NCI-H82 (cell line): ENCODE results near the gene CCDC91.
"Not testable (repeated sequence)": the region's sequence is repeated elsewhere in the genome, so short reads cannot be mapped to it uniquely, and the experiment has no call there.

Source experiments
- DNase-seq: peaks from one replicate; lab custom pipeline; 2025; lab: John Stamatoyannopoulos, UW

Gene CCDC91

DNA sequence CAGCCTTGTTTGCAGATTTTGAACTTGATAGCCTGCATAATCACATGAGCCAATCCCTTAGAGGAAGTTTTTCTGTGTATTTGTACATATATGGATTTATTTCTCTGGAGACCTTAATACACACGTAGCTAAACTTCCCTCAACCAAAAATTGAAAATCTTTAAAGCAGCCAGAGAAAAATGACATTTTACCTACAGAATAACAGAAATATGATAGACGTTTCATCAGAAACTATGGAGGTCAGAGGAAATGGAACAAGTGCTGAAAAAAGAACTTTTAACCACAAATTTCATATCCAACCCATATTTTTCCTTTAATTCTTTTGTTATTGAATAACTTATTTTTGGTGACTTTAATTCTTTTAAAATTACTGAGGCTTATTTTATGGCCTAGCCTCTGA lies 177.7 kb downstream of the CCDC91 start:
- no peak for DNase-seq

DNA sequence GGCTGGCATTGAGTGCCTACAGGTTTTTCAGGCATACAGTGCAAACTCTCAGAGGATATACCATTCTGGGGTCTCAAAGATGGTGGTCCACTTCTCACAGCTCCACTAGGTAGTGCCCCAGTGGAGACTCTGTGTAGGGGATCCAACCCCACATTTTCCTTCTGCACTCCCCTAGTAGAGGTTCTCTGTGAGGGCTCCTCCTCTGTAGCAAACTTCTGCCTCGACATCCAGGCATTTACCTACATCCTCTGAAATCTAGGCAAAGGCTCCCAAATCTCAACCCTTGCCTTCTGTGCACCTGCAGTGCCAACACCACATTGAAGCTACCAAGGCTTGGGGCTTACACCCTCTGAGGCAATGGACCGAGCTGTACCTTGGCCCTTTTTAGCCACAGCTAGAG lies 179.2 kb downstream of the CCDC91 start:
- DNase-seq, result no peak

DNA sequence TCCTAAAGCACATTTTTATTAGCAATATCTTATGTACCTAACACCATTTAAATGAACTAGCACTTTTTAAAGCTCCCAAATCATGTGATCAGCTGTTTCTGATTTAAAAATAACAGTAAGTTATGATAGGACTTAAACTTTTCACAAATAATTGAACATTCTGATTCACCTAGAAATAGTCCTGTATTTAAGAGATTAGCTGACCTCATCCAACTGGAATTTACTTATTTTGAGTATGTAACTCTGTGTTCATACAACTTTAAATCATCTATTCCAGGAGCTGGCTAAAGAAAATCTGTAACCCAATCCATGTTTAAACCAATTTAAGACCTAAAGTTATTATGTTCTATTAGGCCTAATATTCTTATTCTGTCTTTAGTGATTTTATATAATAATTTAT lies 184.3 kb downstream of the CCDC91 start:
- no peak for DNase-seq

DNA sequence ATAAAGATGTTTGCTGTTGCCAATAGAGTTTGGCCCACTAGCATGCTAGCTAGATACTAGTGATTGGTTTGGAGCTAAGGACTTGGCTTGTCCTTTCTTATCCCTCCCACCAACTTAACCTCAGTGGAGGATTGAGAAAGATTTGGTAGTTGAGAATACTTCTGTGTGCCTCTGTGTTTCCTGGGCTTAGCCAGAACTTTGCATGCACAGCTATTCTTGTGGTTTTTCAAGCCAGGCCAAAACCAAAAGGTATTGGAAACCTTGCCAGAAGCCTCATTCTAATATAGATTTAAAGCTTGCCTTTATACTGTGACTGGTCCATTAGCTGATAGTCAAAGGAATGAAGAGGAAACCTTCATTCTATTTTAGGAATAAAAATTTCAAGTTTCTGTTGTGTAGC lies 188.5 kb downstream of the CCDC91 start:
- no peak for DNase-seq

DNA sequence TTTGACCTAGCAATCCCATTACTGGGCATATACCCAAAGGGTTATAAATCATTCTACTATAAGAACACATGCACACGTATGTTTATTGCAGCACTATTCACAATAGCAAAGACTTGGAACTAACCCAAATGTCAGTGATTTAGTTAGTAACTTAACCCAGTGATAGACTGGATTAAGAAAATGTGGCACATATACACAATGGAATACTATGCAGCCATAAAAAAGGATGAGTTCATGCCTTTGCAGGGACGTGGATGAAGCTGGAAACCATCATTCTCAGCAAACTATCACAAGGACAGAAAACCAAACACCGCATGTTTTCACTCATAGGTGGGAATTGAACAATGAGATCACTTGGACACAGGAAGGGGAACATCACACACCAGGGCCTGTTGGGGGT lies 189.5 kb downstream of the CCDC91 start:
- not testable (repeated sequence) for DNase-seq

DNA sequence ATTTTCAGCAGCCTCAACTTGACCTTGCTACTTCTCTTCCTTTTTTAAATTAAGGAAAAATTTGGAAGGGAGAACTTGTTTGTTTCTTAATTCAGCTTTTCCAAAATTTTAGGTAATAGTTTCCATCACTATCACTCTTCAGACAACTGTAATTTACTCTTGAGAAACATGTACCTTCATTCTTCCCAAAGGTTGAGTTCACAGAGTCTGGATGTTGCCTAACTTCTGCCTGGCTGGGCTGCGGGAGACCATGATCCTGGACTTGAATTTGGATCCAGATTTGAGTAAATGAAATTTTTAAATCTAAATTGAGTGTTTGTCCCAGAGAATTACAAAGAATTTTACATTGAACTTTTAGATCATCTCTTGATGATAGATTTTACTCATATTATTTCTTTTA lies 193.1 kb downstream of the CCDC91 start:
- DNase-seq, result no peak

DNA sequence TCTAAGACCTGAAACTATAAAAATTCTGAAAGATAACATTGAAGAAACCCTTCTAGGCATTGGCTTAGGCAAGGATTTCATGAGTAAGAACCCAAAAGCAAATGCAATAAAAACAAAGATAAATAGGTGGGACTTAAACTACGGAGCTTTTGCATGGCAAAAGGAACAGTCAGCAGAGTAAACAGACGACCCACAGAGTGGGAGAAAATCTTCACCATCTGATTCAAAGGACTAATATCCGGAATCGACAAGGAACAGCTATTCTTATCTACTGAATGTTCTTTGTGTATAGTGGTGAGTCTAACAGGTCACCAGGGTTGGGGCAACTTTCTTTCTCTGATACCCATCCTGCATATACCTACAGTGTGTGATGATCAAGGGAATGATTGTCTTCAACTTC lies 198.6 kb downstream of the CCDC91 start:
- no peak for DNase-seq

DNA sequence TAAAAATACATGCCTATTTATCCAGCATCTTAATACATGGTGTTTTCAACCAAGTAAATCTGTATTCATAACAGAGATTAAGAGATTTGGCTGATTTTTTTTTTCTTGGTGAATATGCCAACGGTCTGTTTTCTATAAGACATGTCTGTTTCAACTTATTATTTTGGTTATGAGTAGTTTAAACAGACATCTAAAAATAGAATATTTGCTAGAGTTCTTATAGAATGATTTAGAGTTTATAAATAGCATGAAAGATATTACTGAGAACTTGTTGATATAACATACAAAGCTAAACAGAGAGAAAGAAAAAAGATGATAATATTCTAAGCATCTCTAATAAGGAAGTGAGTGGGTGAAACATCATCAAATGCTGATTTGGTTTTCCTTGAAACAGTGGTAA lies 199.9 kb downstream of the CCDC91 start:
- DNase-seq, result no peak

DNA sequence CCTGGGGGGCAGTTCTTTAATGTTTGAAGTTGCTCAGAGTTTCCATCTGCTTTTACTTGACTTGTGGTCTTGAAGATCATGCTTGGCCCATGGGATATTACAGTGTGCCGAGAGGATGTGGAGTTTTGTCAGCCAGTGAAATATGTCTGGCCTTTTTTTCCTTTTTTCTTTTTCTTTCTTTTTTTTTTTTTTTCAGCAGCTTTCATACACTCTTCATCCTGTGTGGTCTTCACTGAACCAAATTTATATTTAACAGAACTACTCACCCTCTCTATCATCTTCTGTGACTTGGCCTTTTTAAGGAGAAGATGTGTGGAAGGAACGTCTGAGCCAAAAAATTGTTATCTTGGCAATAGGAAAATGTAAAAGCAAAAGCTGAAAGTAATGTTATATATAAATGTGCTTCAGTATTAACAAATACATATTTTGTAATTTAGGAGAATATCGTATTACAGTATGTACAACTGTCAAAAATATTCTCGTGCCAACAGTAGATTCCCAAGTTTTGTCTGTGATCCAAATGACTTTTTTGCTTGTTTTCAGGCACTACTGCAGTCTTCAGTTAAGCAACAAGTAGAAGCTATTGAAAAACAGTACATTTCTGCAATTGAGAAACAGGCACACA lies 200.6 kb downstream of the CCDC91 start:
- DNase-seq, result no peak

DNA sequence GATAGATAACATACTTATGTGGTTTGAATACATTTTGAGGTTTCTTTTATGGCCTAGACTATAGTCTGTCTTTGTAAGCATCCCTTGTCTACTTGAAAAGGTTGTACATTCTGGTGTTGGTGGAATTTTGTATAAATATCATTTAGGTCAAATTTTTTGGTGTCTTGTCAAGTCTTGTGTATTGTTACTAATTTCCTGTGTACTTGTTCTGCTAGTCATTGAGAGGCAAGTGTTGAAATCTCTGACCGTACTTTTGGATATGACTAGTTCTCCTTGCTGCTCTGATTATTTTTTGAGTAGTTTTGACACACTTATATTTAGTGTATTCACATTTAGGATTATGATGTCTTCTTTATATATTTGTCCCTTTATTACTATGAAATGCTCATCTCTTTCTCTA lies 219.6 kb downstream of the CCDC91 start:
- DNase-seq, result no peak

DNA sequence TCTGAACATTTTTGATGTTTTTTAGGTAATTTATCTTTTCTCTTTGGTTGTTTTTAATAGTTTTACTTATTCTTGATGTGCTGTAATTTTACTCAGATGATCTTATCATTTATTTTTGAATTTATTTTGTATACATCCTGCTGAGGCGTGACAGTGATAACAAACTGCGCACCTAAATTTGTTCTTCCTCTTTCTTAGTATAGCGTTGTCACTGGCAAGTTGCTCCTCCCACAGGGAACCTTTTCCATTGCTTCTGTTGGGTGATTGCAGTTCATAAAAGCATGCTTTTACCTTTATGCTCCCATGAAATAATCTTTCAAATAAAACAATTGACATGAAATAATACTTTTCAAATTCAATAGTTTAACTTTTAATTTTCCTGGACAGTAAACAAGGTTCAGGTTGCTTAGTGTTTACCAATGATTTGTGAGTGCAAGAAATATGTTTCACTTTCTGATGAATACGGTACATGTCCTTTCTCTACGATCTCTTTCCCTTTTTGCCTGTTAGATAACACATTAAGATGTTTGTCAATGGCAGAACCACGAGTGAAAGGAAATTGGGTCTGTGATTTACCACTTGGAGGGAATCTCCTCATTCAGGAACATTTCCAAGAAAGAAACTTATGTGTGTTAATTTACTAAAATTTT lies 223.3 kb downstream of the CCDC91 start:
- no peak for DNase-seq

DNA sequence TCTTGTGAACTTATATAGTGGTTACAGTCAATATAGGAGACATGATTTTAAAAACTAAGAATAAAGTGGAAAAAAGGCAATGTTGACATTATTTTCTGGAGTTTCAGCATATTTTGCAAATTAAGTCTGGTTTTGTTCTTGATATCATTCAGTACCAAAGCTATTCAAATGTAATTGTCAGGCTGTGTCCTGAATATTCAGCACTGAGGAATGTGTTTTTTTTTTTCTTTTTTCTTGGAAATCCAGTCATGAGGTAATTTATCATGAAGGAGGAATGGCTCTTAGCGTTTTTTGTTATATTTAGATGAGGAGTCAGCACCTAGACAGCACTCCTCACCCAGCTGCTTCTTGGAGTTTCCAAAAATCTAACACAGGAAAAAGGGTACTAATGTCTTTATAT lies 225.5 kb downstream of the CCDC91 start:
- DNase-seq, result no peak

DNA sequence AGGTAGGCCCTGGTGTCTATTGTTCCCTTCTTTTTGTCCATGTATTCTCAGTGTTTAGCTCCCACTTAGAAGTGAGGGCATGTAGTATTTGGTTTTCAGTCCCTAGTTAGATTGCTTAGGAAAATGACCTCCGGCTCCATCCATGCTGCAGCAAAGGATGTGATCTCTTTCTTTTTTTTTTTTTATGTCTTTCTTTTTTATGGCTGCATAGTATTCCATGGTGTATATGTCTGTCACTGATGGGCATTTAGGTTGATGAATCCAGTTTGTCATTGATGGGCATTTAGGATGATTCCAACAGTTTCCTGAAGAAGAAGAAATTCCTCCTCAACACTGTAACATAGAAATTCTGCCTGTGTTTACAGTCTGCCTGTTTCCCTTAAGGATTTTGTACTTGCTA lies 231.1 kb downstream of the CCDC91 start:
- no peak for DNase-seq

DNA sequence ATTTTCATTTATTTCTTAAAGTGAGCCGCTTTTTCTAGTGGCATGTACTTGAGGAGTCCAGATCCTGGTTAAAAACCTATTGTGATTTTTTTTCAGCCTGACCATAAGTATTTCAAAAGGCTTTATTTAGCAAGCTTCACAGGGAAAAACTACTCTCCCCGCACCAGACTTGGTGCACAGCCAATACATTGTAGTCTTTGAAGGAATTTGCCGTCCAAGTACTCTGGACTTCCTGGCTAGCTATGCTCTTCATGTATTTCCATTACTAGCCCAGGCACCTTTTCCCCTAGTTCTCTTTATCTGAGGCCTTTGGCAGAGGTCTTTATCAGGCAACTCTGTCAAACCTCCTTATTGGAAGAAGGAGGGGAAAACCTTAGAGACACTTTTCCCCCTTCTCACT lies 234.7 kb downstream of the CCDC91 start:
- DNase-seq, result no peak

DNA sequence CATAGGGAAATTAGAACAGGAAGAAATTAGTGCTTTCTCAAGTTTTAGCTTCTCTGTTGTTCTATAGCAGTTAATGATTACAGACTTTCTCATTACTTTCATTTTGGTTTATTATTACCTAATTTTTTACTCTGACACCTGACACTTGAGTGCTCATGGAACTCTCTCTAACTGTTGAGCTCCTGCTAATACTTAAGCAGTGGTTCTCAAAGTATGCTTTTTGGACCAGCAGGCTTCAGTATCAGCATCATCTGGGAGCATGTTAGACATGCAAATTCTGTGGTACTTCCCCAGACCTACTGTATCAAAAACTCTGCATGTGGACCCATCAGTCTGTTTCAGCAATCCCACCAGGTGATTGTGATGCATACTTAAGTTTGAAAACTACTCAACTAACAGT lies 235.3 kb downstream of the CCDC91 start:
- no peak for DNase-seq

DNA sequence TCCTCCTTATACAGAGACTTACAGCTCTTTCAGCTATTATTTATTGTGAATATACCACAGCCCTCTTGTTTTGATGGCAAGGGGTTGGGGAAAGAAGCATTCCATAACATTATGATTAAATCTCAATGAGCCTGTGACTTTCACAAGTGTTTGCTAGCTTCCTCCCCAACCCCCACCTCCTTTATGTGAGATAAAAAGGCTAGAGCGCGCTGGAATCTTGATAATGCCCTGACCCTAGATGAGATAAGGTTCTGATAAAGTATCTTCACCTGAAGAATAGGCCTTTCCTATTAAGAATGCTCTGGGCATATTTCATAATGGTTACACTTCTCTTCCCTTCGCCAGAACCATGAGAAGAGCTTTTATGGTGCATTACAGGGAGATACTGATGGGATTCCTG lies 236.8 kb downstream of the CCDC91 start:
- no peak for DNase-seq

DNA sequence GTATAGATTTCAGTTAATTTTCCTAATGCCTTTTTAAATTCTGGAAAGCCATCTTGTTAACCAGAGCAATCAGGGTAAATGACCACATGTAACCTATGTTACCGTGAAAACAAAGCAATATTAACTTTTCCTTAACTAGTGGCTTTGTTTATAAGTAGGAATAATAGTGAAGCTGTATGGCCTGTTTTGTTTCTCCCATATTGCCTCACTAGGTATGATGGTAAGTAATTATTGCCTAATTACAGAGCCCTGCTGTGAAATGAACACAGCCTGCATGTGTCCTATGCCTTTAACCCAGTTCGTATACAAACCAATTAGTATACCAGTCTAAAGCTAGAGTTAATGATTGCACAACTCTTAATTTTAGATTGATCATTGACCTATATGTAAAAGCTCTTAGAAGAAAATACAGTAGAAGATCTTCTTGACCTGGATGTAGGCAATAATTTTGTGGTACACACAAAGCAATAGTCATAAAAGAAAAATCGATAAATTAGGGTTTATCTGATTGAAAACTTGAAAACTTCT lies 249.9 kb downstream of the CCDC91 start:
- no peak for DNase-seq

DNA sequence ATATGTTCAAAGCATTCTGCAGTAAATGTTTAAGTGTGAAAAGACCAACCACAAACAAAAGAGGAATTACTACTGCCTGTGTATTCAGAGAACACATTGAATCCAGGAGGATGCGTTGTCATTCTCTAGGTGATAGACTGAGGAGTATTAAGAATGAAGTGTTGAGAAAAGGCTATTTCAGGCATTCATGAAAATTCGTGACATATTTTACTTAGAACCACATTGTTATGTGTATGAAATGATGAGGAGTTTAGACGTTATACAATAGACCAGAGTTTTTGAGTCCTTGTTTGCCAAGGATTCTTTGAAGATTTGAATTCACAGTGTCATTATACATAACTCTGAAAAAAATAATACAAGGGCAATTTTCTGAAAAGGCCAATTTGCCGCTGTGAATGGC lies 251.8 kb downstream of the CCDC91 start:
- no peak for DNase-seq

DNA sequence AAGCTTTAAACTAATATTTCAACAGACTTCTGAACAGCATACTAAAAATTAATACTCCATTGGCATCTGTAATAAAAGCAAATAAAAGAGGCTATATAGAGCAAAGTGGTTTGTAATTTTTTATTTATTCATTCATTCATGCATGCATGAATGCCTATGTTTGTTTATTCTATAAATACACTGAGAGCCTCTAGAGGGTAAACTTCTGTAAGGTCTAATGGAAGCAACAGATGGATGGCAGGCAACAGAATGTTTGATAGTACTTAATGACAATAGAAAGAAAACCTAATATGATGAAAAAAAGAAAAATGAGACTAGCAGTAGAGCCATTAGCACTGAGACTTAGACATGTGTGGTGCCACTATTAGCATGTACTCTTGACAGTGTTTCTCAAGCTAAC lies 253.1 kb downstream of the CCDC91 start:
- DNase-seq, result no peak

DNA sequence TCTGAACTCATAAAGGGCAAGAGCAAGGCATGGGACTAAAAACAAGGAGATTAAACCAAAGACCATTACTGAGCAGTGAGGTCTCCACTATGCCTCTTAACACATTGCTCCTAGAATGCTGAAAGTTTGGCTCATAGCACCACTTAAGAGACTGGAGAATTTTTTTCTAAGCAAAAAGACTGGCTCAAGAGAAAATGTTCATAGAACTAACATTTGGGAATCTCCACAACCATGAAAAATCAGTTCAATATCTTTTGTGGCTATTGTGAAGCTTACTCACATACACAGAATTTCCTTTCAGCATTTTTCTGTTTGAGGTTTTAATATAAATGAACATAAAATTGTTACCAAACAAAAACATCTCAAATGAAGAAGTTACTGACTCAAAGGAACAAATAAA lies 255.8 kb downstream of the CCDC91 start:
- DNase-seq, result no peak

DNA sequence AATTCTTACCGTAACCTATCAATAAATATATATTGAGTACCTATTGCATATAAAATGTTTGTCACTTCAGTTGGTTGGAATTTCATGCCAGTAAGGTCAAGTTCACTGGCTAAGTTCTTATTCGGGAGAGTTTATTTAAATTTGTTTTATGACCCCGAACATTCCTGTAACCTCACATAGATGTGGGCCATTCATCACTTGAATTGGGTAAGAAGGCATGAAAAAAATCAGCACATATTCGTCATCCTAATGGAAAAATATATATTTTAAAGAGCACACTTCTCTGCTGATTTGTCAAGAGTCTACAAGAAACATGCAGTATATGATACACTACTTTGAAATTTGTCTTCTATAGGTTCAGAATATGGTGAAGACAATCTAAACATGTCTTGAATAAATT lies 263.4 kb downstream of the CCDC91 start:
- DNase-seq, result no peak

DNA sequence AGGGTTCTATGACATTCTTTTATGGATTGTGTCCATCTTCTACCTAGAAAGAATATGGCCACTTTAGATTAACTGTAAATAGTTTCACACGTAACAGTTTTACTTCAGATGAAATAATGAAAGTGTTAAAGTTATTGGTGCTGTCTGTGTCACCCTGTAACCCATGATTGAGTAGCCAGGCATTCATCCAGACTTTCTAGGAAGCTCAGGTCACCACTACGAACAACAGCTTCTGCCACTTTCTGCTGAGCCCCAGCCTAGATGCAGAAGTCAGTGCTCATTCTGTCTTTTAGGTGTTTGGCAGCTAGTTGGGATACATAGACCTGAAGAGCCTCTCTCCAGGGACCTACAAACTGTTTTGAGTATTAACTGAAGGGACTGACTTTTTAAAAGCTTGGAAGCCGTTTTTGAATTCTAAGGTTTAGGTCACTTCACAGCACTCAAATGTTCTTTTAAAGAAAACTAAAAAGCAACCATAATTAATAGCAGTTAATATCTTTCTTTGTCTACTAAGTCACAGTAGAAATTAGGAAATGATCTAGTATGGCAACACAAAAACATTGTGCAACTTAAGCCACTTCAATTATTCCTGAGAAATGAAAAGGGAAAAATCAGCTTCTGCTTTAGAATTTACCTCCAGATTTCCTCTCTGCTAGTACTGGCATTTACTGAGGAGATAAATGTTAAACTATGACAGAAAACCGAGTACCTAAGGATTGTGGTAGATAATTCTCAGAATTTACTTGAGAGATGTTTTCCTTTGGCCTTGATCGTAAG lies 266.9 kb downstream of the CCDC91 start:
- DNase-seq, result no peak

DNA sequence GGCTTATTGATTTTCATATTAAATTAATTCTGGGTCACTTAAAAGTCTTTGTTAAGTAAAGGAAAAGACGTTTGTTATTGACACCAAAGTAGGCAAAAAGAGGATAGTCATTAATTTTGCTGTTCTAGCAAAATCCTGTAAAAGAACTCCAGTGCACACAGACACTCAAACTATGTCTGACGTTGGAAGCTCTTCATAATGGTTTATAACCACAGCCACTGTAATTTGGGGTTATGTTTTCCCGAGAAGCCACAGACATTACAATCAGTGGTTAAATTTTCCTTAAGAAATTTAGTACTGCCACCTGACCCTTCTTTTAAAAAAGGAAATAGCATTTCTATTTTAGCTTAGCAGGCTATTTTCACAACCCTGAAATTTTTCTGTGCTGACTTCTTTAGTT lies 267.5 kb downstream of the CCDC91 start:
- DNase-seq, result no peak
